Measurements from ENCODE around the gene ACP1. TPM values are rescaled to one million over a fixed set of nuclear protein-coding genes. Genes with fewer than 3 reads are reported as not detected.

ACP1 gene
- polyA plus RNA-seq (2013): 136 TPM

DNA sequence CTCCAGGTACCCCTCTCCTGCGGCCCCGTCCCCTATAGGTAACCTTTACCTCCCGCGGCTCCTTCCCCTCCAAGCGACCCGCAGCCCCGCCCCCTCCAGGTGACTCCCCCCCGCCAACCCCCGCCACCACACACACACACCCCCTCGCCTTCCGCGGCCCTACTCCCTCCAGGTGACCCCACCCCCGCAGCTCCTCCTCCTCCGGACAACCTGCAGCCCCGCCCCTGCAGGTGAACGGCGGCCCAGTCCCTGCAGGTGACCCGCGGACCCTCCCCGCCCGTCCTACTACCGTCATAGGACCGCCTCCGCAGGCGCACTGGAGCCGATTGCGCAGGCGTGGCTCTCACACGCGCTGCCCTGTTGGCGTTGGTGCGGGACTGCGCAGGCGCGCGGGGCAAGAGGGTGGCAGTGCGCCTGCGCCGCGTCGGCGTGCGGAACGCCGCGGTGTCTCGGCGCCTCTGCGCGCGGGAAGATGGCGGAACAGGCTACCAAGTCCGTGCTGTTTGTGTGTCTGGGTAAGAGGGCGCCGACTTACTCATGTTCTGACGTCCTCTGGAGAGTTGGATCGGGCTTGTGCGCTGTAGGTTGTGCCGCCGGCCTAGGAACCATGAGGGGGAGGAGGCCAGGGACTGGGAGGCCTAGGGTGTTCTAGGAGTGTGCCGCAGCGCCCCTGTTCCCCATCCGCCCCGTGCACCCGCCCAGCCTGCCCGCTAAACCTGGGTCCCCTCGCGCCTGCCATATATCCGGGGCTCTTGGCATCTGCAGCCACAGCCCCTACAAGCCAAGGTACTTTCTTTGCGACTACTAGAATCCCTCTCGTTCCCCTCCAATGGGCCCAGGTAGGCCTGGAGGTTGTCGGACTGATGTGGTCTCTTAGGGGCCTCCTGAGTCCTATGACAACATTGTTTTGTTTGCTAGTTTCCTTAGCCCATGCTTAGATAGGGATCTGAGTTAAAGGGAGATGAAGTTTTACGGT lies at the start of gene ACP1:
Gene ACP1, plus strand, starts transcription at position 455 of the 976 bp plus-strand sequence. Its CDS starts 18 bp downstream, at position 473.
- WGBS (ENCODE audit: insufficient coverage): under 1% methylated on average over 58 of the region's 73 CpGs
- ChIA-PET CTCF (interaction anchor here (1.2 to 1.5 kb wide), 2 partner anchors 15 to 19 kb away, joined by 3 to 4 read pairs; no protein-coding TSS in a partner anchor), POLR2A (no interaction called here)
- no peaks in the 10 kb centered on the region for H3K27me3 ChIP-seq (replicated peaks in 2 of 5; ENCODE audit: control insufficient read depth in 4 of 5, insufficient read depth in 5 of 5, low read length in 4 of 5)
- H3K4me1 ChIP-seq (ENCODE audit: control extremely low read depth in 1 of 4, control insufficient read depth in 4 of 4, insufficient read depth in 4 of 4, low read length in 3 of 4): peaks cover 5 to 39% (median 23%) of the 10 kb centered on the region in 4 experiments
- peaks cover 0 to 12% (median 5%) of the 10 kb centered on the region in 4 experiments for H3K36me3 ChIP-seq (ENCODE audit: control insufficient read depth in 4 of 4, insufficient read depth in 4 of 4, low read length in 3 of 4)
- peak within 1 kb of the TSS; percentile 38 to 93 (median 89) for H3K4me3 ChIP-seq (ENCODE audit: control insufficient read depth in 1 of 7, extremely low read depth in 1 of 7, insufficient read depth in 4 of 7, low read depth in 2 of 7, low read length in 6 of 7)
- H3K27ac ChIP-seq (ENCODE audit: insufficient read depth in 1 of 2, low read depth in 1 of 2, low read length in 2 of 2, poor library complexity in 1 of 2, severe bottlenecking in 2 of 2): peak within 1 kb of the TSS; percentile 85 to 91
- H3K9me3 ChIP-seq (ENCODE audit: control extremely low read depth in 1 of 5, control insufficient read depth in 4 of 5, insufficient read depth in 2 of 5, low read depth in 1 of 5, low read length in 4 of 5): peaks cover 0 to 3% (median 0%) of the 10 kb centered on the region in 5 experiments
- peak; percentile 94 to 97 (median 96) for DNase-seq

DNA sequence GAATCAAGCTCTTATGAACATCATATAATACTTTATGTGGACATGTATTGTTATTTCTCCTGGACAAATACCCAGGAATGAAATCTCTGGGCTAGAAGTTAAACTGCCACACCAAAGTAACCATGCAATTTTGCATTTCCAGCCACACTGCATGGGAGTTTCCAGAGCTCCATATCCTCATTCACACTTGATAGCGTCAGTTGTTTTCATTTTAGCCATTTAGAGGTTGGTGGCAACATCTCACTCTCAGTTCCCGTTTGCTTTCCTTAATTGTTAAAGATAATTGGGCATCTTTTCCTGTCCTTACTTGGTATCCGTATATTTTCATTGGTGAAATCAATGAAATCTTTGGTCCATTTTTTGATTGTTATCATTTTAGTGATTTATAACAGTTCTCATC lies 48.7 kb upstream of the ACP1 start:
- no CpG with 5 or more reads among the region's 3 CpGs for WGBS (ENCODE audit: insufficient coverage)
- CTCF ChIA-PET: no interaction called here

DNA sequence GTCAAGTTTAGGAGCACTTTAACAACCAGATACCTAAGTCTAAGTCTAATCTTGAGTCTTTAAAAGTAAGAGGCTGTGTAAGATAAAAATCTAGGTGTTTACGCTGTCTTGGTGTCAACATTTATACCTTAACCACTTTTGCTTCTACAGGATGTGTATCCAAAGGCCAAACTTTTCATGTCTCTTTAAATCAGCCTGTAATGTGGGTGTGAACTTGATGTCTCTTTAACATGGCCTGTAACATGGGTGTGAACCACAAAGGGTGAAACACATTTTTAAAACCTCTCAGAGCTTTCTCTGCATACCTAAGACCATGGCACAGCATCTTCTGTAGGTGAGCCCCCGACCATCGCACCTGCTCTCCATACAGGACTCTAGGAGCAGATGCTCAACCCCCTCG lies 41.3 kb upstream of the ACP1 start:
- Histone ChIP-seq H3K4me3 (ENCODE audit: control insufficient read depth in 1 of 7, extremely low read depth in 1 of 7, insufficient read depth in 4 of 7, low read depth in 2 of 7, low read length in 6 of 7) (no peak overlapping the region), H3K36me3 (ENCODE audit: control insufficient read depth in 4 of 4, insufficient read depth in 4 of 4, low read length in 3 of 4) (peaks cover 18 to 45% (median 23%) of the 10 kb centered on the region in 4 experiments), H3K4me1 (ENCODE audit: control extremely low read depth in 1 of 4, control insufficient read depth in 4 of 4, insufficient read depth in 4 of 4, low read length in 3 of 4) (no peaks in the 10 kb centered on the region), H3K27ac (ENCODE audit: insufficient read depth in 1 of 2, low read depth in 1 of 2, low read length in 2 of 2, poor library complexity in 1 of 2, severe bottlenecking in 2 of 2) (no peak overlapping the region), H3K9me3 (ENCODE audit: control extremely low read depth in 1 of 5, control insufficient read depth in 4 of 5, insufficient read depth in 2 of 5, low read depth in 1 of 5, low read length in 4 of 5) (no peaks in the 10 kb centered on the region), H3K27me3 (replicated peaks in 2 of 5; ENCODE audit: control insufficient read depth in 4 of 5, insufficient read depth in 5 of 5, low read length in 4 of 5) (no peaks in the 10 kb centered on the region)
- 100% methylated on average over 3 of the region's 4 CpGs for WGBS (ENCODE audit: insufficient coverage)
- POLR2A ChIA-PET: no interaction called here
- CTCF ChIA-PET: no interaction called here
- DNase-seq: no peak

More for the DNA sequence above, 48.7 kb upstream of the ACP1 start:
- Histone ChIP-seq H3K36me3 (ENCODE audit: control insufficient read depth in 4 of 4, insufficient read depth in 4 of 4, low read length in 3 of 4) (peaks cover 0 to 12% (median 4%) of the 10 kb centered on the region in 4 experiments), H3K4me1 (ENCODE audit: control extremely low read depth in 1 of 4, control insufficient read depth in 4 of 4, insufficient read depth in 4 of 4, low read length in 3 of 4) (no peaks in the 10 kb centered on the region), H3K4me3 (ENCODE audit: control insufficient read depth in 1 of 7, extremely low read depth in 1 of 7, insufficient read depth in 4 of 7, low read depth in 2 of 7, low read length in 6 of 7) (no peak overlapping the region), H3K9me3 (ENCODE audit: control extremely low read depth in 1 of 5, control insufficient read depth in 4 of 5, insufficient read depth in 2 of 5, low read depth in 1 of 5, low read length in 4 of 5) (peaks cover 0 to 13% (median 7%) of the 10 kb centered on the region in 5 experiments), H3K27ac (ENCODE audit: insufficient read depth in 1 of 2, low read depth in 1 of 2, low read length in 2 of 2, poor library complexity in 1 of 2, severe bottlenecking in 2 of 2) (no peak overlapping the region), H3K27me3 (replicated peaks in 2 of 5; ENCODE audit: control insufficient read depth in 4 of 5, insufficient read depth in 5 of 5, low read length in 4 of 5) (peaks cover 0 to 3% (median 0%) of the 10 kb centered on the region in 5 experiments)
- DNase-seq: no peak
- POLR2A ChIA-PET: no interaction called here

DNA sequence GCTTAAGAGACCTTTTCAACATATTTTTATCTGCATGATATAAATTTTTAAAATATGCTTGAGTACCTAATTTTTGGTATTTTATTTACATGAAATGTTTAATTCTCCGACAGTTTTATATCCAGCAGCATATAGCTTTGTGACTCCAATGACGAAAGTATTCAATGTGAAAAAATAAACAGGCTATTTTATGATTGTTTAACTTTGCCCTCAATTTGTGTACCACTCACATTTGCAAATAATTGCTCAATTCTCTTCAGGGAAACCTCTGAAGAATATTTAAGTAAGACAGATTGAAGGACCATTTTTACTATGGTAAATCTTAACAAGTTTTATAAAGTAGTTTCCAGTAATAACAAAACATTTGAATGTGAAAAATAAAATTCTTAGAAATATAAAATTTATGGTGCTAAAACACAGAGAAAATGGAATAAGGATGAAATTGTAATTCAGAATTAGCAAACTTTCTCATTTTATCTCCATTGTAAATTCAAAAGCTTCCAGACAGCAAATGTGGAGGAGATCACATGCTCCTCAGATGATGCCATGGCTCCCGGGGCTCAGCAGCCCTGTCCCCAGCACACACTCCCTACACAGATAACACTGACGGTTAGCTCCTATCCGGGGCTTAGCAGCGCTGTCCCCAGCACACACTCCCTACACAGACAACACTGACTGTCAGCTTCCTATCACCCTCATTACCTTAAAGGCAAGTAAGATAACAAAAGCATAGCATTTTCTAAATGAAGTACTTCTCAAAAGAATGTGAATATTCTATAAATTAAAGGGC lies 40.6 kb upstream of the ACP1 start:
- no peak for DNase-seq
- Histone ChIP-seq H3K4me1 (ENCODE audit: control extremely low read depth in 1 of 4, control insufficient read depth in 4 of 4, insufficient read depth in 4 of 4, low read length in 3 of 4) (no peaks in the 10 kb centered on the region), H3K27ac (ENCODE audit: insufficient read depth in 1 of 2, low read depth in 1 of 2, low read length in 2 of 2, poor library complexity in 1 of 2, severe bottlenecking in 2 of 2) (no peak overlapping the region), H3K27me3 (replicated peaks in 2 of 5; ENCODE audit: control insufficient read depth in 4 of 5, insufficient read depth in 5 of 5, low read length in 4 of 5) (no peaks in the 10 kb centered on the region), H3K36me3 (ENCODE audit: control insufficient read depth in 4 of 4, insufficient read depth in 4 of 4, low read length in 3 of 4) (peaks cover 21 to 47% (median 23%) of the 10 kb centered on the region in 4 experiments), H3K4me3 (ENCODE audit: control insufficient read depth in 1 of 7, extremely low read depth in 1 of 7, insufficient read depth in 4 of 7, low read depth in 2 of 7, low read length in 6 of 7) (no peak overlapping the region), H3K9me3 (ENCODE audit: control extremely low read depth in 1 of 5, control insufficient read depth in 4 of 5, insufficient read depth in 2 of 5, low read depth in 1 of 5, low read length in 4 of 5) (no peaks in the 10 kb centered on the region)
- ChIA-PET POLR2A (no interaction called here), CTCF (no interaction called here)
- WGBS (ENCODE audit: insufficient coverage): 100% methylated on average over 1 of the region's 6 CpGs

DNA sequence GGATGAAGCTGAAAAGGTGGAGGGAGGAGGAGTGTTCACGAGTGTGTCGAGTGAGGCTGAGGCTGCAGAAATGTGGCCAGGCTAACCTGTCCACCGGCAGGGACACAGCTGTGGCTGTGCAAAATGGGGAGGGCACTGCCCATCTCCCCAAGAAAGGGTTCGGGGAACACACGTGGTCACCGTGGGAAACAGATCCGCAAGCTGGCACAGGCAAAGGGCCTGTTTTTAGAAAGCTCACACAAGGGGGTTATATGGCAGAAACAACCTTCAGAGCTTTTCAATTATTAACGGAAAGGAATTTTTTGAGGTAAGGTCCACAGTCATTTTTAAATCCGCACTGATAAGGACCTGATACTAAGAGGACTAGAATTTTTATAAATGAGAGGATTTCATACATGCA lies 36.6 kb upstream of the ACP1 start:
- Histone ChIP-seq H3K27ac (ENCODE audit: insufficient read depth in 1 of 2, low read depth in 1 of 2, low read length in 2 of 2, poor library complexity in 1 of 2, severe bottlenecking in 2 of 2) (no peak overlapping the region), H3K4me3 (ENCODE audit: control insufficient read depth in 1 of 7, extremely low read depth in 1 of 7, insufficient read depth in 4 of 7, low read depth in 2 of 7, low read length in 6 of 7) (no peak overlapping the region), H3K27me3 (replicated peaks in 2 of 5; ENCODE audit: control insufficient read depth in 4 of 5, insufficient read depth in 5 of 5, low read length in 4 of 5) (no peaks in the 10 kb centered on the region), H3K9me3 (ENCODE audit: control extremely low read depth in 1 of 5, control insufficient read depth in 4 of 5, insufficient read depth in 2 of 5, low read depth in 1 of 5, low read length in 4 of 5) (no peaks in the 10 kb centered on the region), H3K36me3 (ENCODE audit: control insufficient read depth in 4 of 4, insufficient read depth in 4 of 4, low read length in 3 of 4) (peaks cover 10 to 58% (median 20%) of the 10 kb centered on the region in 4 experiments), H3K4me1 (ENCODE audit: control extremely low read depth in 1 of 4, control insufficient read depth in 4 of 4, insufficient read depth in 4 of 4, low read length in 3 of 4) (no peaks in the 10 kb centered on the region)
- ChIA-PET POLR2A (no interaction called here), CTCF (interaction anchor here (0.8 kb wide), 1 partner anchor 11 kb away, joined by 3 read pairs; no protein-coding TSS in a partner anchor)
- no peak for DNase-seq
- WGBS (ENCODE audit: insufficient coverage): 95% methylated on average over 7 of the region's 9 CpGs

DNA sequence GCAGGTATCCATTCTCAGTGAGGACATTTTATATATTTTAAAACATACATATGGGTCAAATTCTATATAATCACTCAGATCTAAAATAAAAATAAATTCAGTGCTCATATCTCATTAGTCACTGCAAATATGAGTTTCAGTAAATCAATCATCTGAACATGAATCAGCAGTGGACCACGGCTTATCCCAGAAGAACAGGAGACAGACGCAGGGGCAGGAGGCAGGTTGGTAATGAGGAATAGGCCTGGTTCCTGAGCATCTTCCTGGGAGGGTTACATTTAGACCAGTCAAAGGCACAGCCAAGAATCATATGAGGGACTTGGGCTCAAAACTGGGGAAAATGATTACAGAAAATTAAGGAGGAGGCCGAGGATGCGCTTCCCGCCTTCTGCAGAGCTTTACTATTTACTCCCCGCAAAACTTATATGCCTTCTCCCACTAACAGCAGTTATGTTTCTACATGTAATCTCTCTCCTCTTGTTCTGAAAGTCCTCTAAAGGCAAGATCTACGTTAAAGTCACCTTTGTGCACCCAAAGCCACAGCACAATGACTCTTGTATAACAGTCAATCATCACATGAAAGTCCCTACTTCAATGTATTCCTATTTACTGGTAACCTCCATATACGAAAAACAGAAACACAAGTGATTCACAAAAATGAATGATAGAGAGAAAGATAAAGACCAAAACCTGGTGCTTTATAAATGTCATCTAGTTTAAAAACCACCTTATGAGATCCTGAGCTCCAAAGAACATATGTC lies 36.0 kb upstream of the ACP1 start:
- Histone ChIP-seq H3K4me3 (ENCODE audit: control insufficient read depth in 1 of 7, extremely low read depth in 1 of 7, insufficient read depth in 4 of 7, low read depth in 2 of 7, low read length in 6 of 7) (no peak overlapping the region), H3K27me3 (replicated peaks in 2 of 5; ENCODE audit: control insufficient read depth in 4 of 5, insufficient read depth in 5 of 5, low read length in 4 of 5) (no peaks in the 10 kb centered on the region), H3K36me3 (ENCODE audit: control insufficient read depth in 4 of 4, insufficient read depth in 4 of 4, low read length in 3 of 4) (peaks cover 7 to 54% (median 17%) of the 10 kb centered on the region in 4 experiments), H3K27ac (ENCODE audit: insufficient read depth in 1 of 2, low read depth in 1 of 2, low read length in 2 of 2, poor library complexity in 1 of 2, severe bottlenecking in 2 of 2) (no peak overlapping the region), H3K4me1 (ENCODE audit: control extremely low read depth in 1 of 4, control insufficient read depth in 4 of 4, insufficient read depth in 4 of 4, low read length in 3 of 4) (no peaks in the 10 kb centered on the region), H3K9me3 (ENCODE audit: control extremely low read depth in 1 of 5, control insufficient read depth in 4 of 5, insufficient read depth in 2 of 5, low read depth in 1 of 5, low read length in 4 of 5) (no peaks in the 10 kb centered on the region)
- ChIA-PET POLR2A (no interaction called here), CTCF (interaction anchor here (0.8 kb wide), 1 partner anchor 10 kb away, joined by 3 read pairs; no protein-coding TSS in a partner anchor)
- DNase-seq: no peak
- 95% methylated on average over 7 of the region's 8 CpGs for WGBS (ENCODE audit: insufficient coverage)

Data from common myeloid progenitor, CD34-positive (primary cell).